Keratinocyte (primary cell): Measurements from ENCODE around the gene NFAM1. TPM values are rescaled to one million over a fixed set of nuclear protein-coding genes. Genes with fewer than 3 reads are reported as not detected.

Experiments
- DNase-seq: peaks from one replicate; pipeline ENCODE4 v3.0.0-alpha.2; 2011; ENCODE audit warnings: low read depth, missing footprints, low spot score
- FAIRE-seq: peaks from 2 replicates; lab custom pipeline; 2011; peaks lifted over from hg19 to GRCh38; lab: Jason Lieb, UNC
- H2AFZ ChIP-seq: 2 replicates; pipeline ENCODE4 v1.6.0; 2012; ENCODE audit warnings: low read length, control low read depth, inconsistent platforms; ENCODE audit not compliant: control insufficient read depth
- H3K27ac ChIP-seq: 2 replicates; pipeline ENCODE4 v1.5.1; 2011; ENCODE audit warnings: low read length; ENCODE audit not compliant: control insufficient read depth, insufficient read depth
- H3K27me3 ChIP-seq: 3 replicates; pipeline ENCODE4 v1.6.0; 2011; ENCODE audit warnings: low read length; ENCODE audit not compliant: control insufficient read depth, insufficient read depth; ENCODE audit errors: extremely low read depth
- H3K36me3 ChIP-seq, 2 experiments: 2 replicates in 1 of 2; 3 replicates in 1 of 2; pipeline ENCODE4 v1.5.1; 2011; ENCODE audit warnings: low read length in 2 of 2, mild to moderate bottlenecking in 1 of 2; ENCODE audit not compliant: control insufficient read depth in 2 of 2, insufficient read depth in 2 of 2; ENCODE audit errors: extremely low read depth in 1 of 2
- H3K4me1 ChIP-seq: 3 replicates; pipeline ENCODE4 v1.5.1; 2011; ENCODE audit warnings: low read length; ENCODE audit not compliant: control insufficient read depth, insufficient read depth; ENCODE audit errors: extremely low read depth
- H3K4me2 ChIP-seq: 3 replicates; pipeline ENCODE4 v1.6.0; 2011; ENCODE audit warnings: low read depth, low read length; ENCODE audit not compliant: control insufficient read depth, insufficient read depth; ENCODE audit errors: extremely low read depth
- H3K4me3 ChIP-seq, 3 experiments: fragments of 200-600 bp in 1 of 3; sonication (generic) in 1 of 3; 2 replicates in 2 of 3; 3 replicates in 1 of 3; pipeline ENCODE4 v1.5.1; 2011 to 2016; ENCODE audit warnings: low read length in 3 of 3, mild to moderate bottlenecking in 3 of 3, control low read depth in 2 of 3, inconsistent platforms in 1 of 3, low read depth in 1 of 3, mixed read lengths in 1 of 3, mixed run types in 1 of 3, moderate library complexity in 1 of 3; ENCODE audit not compliant: control insufficient read depth in 2 of 3, insufficient read depth in 2 of 3; ENCODE audit errors: extremely low read depth in 1 of 3
- H3K79me2 ChIP-seq: 2 replicates; pipeline ENCODE4 v1.6.0; 2012; ENCODE audit warnings: low read length; ENCODE audit not compliant: control insufficient read depth, insufficient read depth
- H3K9ac ChIP-seq: 3 replicates; pipeline ENCODE4 v1.6.0; 2011; ENCODE audit warnings: low read length; ENCODE audit not compliant: control insufficient read depth, insufficient read depth; ENCODE audit errors: extremely low read depth
- H3K9me1 ChIP-seq: 3 replicates; pipeline ENCODE4 v1.6.0; 2011; ENCODE audit warnings: low read length; ENCODE audit not compliant: control insufficient read depth, insufficient read depth; ENCODE audit errors: extremely low read depth
- H3K9me3 ChIP-seq: 2 replicates; pipeline ENCODE4 v1.5.1; 2012; ENCODE audit warnings: low read depth, low read length; ENCODE audit not compliant: control insufficient read depth
- H4K20me1 ChIP-seq: 3 replicates; pipeline ENCODE4 v1.6.0; 2011; ENCODE audit warnings: low read length; ENCODE audit not compliant: control insufficient read depth, insufficient read depth; ENCODE audit errors: extremely low read depth
- EZH2 ChIP-seq: IDR thresholded peaks from one replicate; pipeline ENCODE4 v1.6.1; 2012; ENCODE audit warnings: inconsistent platforms, mild to moderate bottlenecking, low read length, moderate library complexity
- dilution Hi-C: fragments of 300-500 bp; cut with MboI; formaldehyde crosslinking; loops from one replicate; pipeline ENCODE4 v1.7.0; 2020; ENCODE audit warnings: low sequenced_read_pairs; ENCODE audit not compliant: extremely low pct_ligation_motif_present
- polyA plus RNA-seq, 5 experiments: library from polyadenylated mRNA; depleted of rRNA in 3 of 5; stranded (reverse) in 3 of 5; stranded (forward) in 1 of 5; unstranded in 1 of 5; fragments of >200 nt; gene quantifications; 1 replicate in 1 of 5; 2 replicates in 3 of 5; 3 replicates in 1 of 5; pipeline versions ENCODE4 v1.2.1 to v1.2.3, GENCODE V29; 2011 to 2012; ENCODE audit warnings: missing spikeins in 2 of 5, low read depth in 1 of 5, low replicate concordance in 1 of 5
- TF ChIP-seq, protein P1 (sequence below), 3 experiments: IDR thresholded peaks in 1 of 3; conservative IDR thresholded peaks in 1 of 3; optimal IDR thresholded peaks in 1 of 3; 2 replicates in 2 of 3; 3 replicates in 1 of 3; pipeline versions ENCODE3 to v1.5.1; 2011; ENCODE audit warnings: low read length in 3 of 3, mild to moderate bottlenecking in 3 of 3, moderate library complexity in 2 of 3, control low read depth in 1 of 3, inconsistent platforms in 1 of 3; ENCODE audit not compliant: insufficient read depth in 2 of 3; ENCODE audit errors: extremely low read depth in 1 of 3

NFAM1 gene
- polyA plus RNA-seq, 1 donor (not counting 4 experiments of a cell fraction or from before 2014, with no cell fraction given) = not detected

GRCh38 chr22:42468841-42469240, 36.6 kb upstream of the NFAM1 start:
- Histone ChIP-seq H2AFZ (no peak overlapping the region), H3K79me2 (no peaks in the 10 kb centered on the region), H3K9ac (no peak overlapping the region), H3K4me3 (no peak overlapping the region), H3K4me2 (no peak overlapping the region), H3K4me1 (no peaks in the 10 kb centered on the region), H3K27me3 (no peaks in the 10 kb centered on the region), H4K20me1 (no peaks in the 10 kb centered on the region), H3K9me3 (no peaks in the 10 kb centered on the region), H3K27ac (no peak overlapping the region), H3K9me1 (no peaks in the 10 kb centered on the region), H3K36me3 (no peaks in the 10 kb centered on the region)
- dilution Hi-C loops = no loop called here
- TF ChIP-seq, protein P1, sequence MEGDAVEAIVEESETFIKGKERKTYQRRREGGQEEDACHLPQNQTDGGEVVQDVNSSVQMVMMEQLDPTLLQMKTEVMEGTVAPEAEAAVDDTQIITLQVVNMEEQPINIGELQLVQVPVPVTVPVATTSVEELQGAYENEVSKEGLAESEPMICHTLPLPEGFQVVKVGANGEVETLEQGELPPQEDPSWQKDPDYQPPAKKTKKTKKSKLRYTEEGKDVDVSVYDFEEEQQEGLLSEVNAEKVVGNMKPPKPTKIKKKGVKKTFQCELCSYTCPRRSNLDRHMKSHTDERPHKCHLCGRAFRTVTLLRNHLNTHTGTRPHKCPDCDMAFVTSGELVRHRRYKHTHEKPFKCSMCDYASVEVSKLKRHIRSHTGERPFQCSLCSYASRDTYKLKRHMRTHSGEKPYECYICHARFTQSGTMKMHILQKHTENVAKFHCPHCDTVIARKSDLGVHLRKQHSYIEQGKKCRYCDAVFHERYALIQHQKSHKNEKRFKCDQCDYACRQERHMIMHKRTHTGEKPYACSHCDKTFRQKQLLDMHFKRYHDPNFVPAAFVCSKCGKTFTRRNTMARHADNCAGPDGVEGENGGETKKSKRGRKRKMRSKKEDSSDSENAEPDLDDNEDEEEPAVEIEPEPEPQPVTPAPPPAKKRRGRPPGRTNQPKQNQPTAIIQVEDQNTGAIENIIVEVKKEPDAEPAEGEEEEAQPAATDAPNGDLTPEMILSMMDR (optimal IDR thresholded peaks at IDR 0.05 in 1 of 3, IDR thresholded peaks at IDR 0.05 in 1 of 3, conservative IDR thresholded peaks at IDR 0.05 in 1 of 3; ENCODE audit: extremely low read depth in 1 of 3, insufficient read depth in 2 of 3, low read length in 3 of 3) = no peak
- TF ChIP-seq EZH2 = no peak
- DNase-seq = no peak
- no peak for FAIRE-seq

DNA sequence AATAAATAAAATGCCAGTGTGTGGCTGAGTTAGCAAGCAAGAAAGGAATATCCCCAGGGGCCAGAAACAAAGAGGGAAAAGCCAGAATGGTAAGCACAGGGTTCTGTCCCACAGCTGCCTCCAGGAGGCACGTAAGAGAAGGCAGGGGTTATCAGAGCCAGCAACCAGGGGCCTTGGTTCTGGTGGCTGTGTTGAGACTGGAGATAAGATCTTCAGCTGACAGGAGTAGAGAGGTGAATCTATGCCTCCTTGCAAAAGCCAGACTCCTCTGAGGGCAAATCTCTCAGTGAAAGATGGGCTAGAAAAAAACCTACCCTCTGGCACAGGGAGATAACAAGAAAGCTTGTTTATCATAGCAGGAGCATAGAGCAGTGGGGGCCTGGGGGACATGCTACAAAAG, 29.8 kb upstream of the NFAM1 start:
- Histone ChIP-seq H3K36me3 (no peaks in the 10 kb centered on the region), H3K9me3 (no peaks in the 10 kb centered on the region), H3K9me1 (no peaks in the 10 kb centered on the region), H3K4me2 (no peak overlapping the region), H2AFZ (no peak overlapping the region), H4K20me1 (no peaks in the 10 kb centered on the region), H3K27ac (no peak overlapping the region), H3K9ac (no peak overlapping the region), H3K4me3 (no peak overlapping the region), H3K27me3 (peaks cover 27% of the 10 kb centered on the region), H3K79me2 (no peaks in the 10 kb centered on the region), H3K4me1 (no peaks in the 10 kb centered on the region)
- TF ChIP-seq EZH2 = no peak
- TF ChIP-seq, protein P1 (optimal IDR thresholded peaks at IDR 0.05 in 1 of 3, IDR thresholded peaks at IDR 0.05 in 1 of 3, conservative IDR thresholded peaks at IDR 0.05 in 1 of 3; ENCODE audit: extremely low read depth in 1 of 3, insufficient read depth in 2 of 3, low read length in 3 of 3) = no peak
- dilution Hi-C loops = no loop called here
- no peak for FAIRE-seq
- no peak for DNase-seq
